ENCODE results near the gene OSTN. TPM values are rescaled to one million over a fixed set of nuclear protein-coding genes. Genes with fewer than 3 reads are reported as not detected.

The OSTN gene
- total RNA-seq, 2 donors from 2014 or later, result not detected

- H3K4me1 ChIP-seq (ENCODE audit: control insufficient read depth in 1 of 2, low read depth in 2 of 2), result no peaks in the 10 kb centered on the region
- no peak overlapping the region for H3K4me3 ChIP-seq
- ATAC-seq (ENCODE audit: insufficient number of reproducible peaks, low FRiP score, low read depth) (no peak), DNase-seq (ENCODE audit: low spot score) (no peak)
- no peak for TF ChIP-seq CTCF (IDR thresholded peaks at IDR 0.05)
- H3K27ac ChIP-seq, result no peak overlapping the region
- no peaks in the 10 kb centered on the region for H3K27me3 ChIP-seq (replicated peaks; ENCODE audit: insufficient read depth)
- no peaks in the 10 kb centered on the region for H3K9me3 ChIP-seq
- no peaks in the 10 kb centered on the region for H3K36me3 ChIP-seq
Observed at GRCh38 chr3:191301017-191301416, 102.0 kb downstream of the OSTN start.

- no peaks in the 10 kb centered on the region for H3K9me3 ChIP-seq
- TF ChIP-seq CTCF (IDR thresholded peaks at IDR 0.05), result no peak
- H3K27me3 ChIP-seq (replicated peaks; ENCODE audit: insufficient read depth), result no peaks in the 10 kb centered on the region
- no peaks in the 10 kb centered on the region for H3K36me3 ChIP-seq
- H3K4me3 ChIP-seq, result no peak overlapping the region
- H3K4me1 ChIP-seq (ENCODE audit: control insufficient read depth in 1 of 2, low read depth in 2 of 2), result no peaks in the 10 kb centered on the region
- H3K27ac ChIP-seq, result no peak overlapping the region
- no peak for DNase-seq (ENCODE audit: low spot score)
- ATAC-seq (ENCODE audit: insufficient number of reproducible peaks, low FRiP score, low read depth), result no peak
Observed at GRCh38 chr3:191301782-191302411, 102.9 kb downstream of the OSTN start.

- Histone ChIP-seq H3K27me3 (replicated peaks; ENCODE audit: insufficient read depth) (no peaks in the 10 kb centered on the region), H3K4me3 (no peak overlapping the region), H3K27ac (no peak overlapping the region), H3K36me3 (no peaks in the 10 kb centered on the region), H3K9me3 (no peaks in the 10 kb centered on the region), H3K4me1 (ENCODE audit: control insufficient read depth in 1 of 2, low read depth in 2 of 2) (no peaks in the 10 kb centered on the region)
- no peak for ATAC-seq (ENCODE audit: insufficient number of reproducible peaks, low FRiP score, low read depth)
- no peak for DNase-seq (ENCODE audit: low spot score)
- TF ChIP-seq CTCF (IDR thresholded peaks at IDR 0.05), result no peak
Observed at GRCh38 chr3:191302451-191302850, 103.4 kb downstream of the OSTN start.

- Histone ChIP-seq H3K36me3 (no peaks in the 10 kb centered on the region), H3K9me3 (no peaks in the 10 kb centered on the region), H3K4me3 (no peak overlapping the region), H3K27me3 (replicated peaks; ENCODE audit: insufficient read depth) (no peaks in the 10 kb centered on the region), H3K4me1 (ENCODE audit: control insufficient read depth in 1 of 2, low read depth in 2 of 2) (no peaks in the 10 kb centered on the region), H3K27ac (no peak overlapping the region)
- ATAC-seq (ENCODE audit: insufficient number of reproducible peaks, low FRiP score, low read depth) (no peak), DNase-seq (ENCODE audit: low spot score) (no peak)
- TF ChIP-seq CTCF (IDR thresholded peaks at IDR 0.05), result no peak
Observed at GRCh38 chr3:191303596-191303995, 104.6 kb downstream of the OSTN start.

GRCh38 chr3:191306428-191306827 is 107.4 kb downstream of the OSTN start:
- Histone ChIP-seq H3K27me3 (replicated peaks; ENCODE audit: insufficient read depth) (no peaks in the 10 kb centered on the region), H3K4me1 (ENCODE audit: control insufficient read depth in 1 of 2, low read depth in 2 of 2) (no peaks in the 10 kb centered on the region), H3K9me3 (no peaks in the 10 kb centered on the region), H3K36me3 (no peaks in the 10 kb centered on the region), H3K27ac (no peak overlapping the region), H3K4me3 (no peak overlapping the region)
- TF ChIP-seq CTCF (IDR thresholded peaks at IDR 0.05), result no peak
- no peak for ATAC-seq (ENCODE audit: insufficient number of reproducible peaks, low FRiP score, low read depth)
- no peak for DNase-seq (ENCODE audit: low spot score)

All from thoracic aorta (tissue), 2 donors.